Measurements from ENCODE around the gene DCST2.

Gene DCST2

DNA sequence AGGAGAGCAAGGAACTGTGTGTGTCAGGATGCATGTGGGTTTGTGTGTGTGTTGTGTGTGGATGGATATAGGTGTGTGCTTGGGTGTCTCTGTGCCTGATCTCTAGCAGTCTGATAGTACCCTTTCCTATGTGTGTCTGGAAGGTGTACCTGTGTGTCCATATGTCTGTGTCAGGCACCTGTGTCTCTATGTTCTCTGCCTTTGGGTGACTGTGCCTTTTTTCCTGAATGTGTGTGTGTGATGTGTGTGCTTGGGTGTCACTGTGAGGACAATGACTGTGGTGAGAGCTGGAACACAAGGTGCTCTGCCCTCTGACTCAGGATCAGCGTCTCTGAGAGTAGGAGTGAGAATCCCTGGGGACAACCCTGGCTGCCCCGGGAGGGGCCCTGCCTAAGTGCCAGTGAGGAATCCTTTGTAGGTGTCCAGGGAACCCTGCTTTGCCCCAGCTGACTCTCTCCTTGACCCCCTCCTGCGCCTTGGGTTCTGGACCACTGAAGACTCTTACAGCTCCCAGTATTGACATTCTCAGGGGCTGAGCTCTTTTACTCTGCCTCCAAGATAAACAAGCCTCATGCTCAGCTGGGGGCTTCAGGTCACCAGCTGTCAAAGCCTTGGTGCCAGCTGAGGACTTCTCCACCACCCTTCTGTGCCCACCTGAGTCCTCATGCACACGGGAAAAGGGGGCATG is 44.3 kb upstream of the DCST2 start:
- H4K8ac ChIP-seq (ENCODE audit: low read depth, low read length): no peak overlapping the region
- peaks cover 6% of the 10 kb centered on the region for H3K9me3 ChIP-seq (ENCODE audit: insufficient read depth, low read depth, low read length)
- peaks cover 46% of the 10 kb centered on the region for H3K27me3 ChIP-seq (ENCODE audit: insufficient read depth, low read length)
- H3K79me2 ChIP-seq (ENCODE audit: control insufficient read depth, insufficient read depth, low read length, poor library complexity): no peaks in the 10 kb centered on the region
- H4K12ac ChIP-seq (ENCODE audit: low read depth, low read length): no peak overlapping the region
- no peaks in the 10 kb centered on the region for H3K36me3 ChIP-seq (ENCODE audit: control insufficient read depth in 1 of 2, insufficient read depth in 2 of 2, low read length in 2 of 2)
- H3K4me1 ChIP-seq (ENCODE audit: control insufficient read depth in 1 of 2, insufficient read depth in 2 of 2, low read length in 2 of 2): peaks cover 17 to 29% of the 10 kb centered on the region in 2 experiments
- no peak overlapping the region for H2AFZ ChIP-seq (ENCODE audit: insufficient read depth, low read length, poor library complexity)
- no peak overlapping the region for H3K4me3 ChIP-seq (ENCODE audit: low read depth, low read length)
- H3K9ac ChIP-seq (ENCODE audit: low read length): no peak overlapping the region
- H3K4me2 ChIP-seq (ENCODE audit: low read length): no peak overlapping the region
- no peak overlapping the region for H2AK5ac ChIP-seq (ENCODE audit: low read length)
- H4K91ac ChIP-seq (ENCODE audit: low read depth, low read length): no peak overlapping the region
- H2BK5ac ChIP-seq (ENCODE audit: low read depth, low read length, poor library complexity): no peak overlapping the region
- no peak overlapping the region for H3K4ac ChIP-seq (ENCODE audit: low read depth, low read length)
- no peak overlapping the region for H2BK12ac ChIP-seq (ENCODE audit: low read length)
- no peak overlapping the region for H2BK120ac ChIP-seq (ENCODE audit: insufficient read depth, low read length, poor library complexity)
- no peak overlapping the region for H3K23ac ChIP-seq (ENCODE audit: low read length)
- no peak overlapping the region for H3K18ac ChIP-seq (ENCODE audit: low read length)
- WGBS (ENCODE audit: extremely low coverage, insufficient coverage, insufficient read length): no CpG with 5 or more reads among the region's 4 CpGs
- no peak for DNase-seq
- no peaks in the 10 kb centered on the region for H3K79me1 ChIP-seq (ENCODE audit: low read length)
- no peak overlapping the region for H3K14ac ChIP-seq (ENCODE audit: low read length)
- no peak overlapping the region for H3K27ac ChIP-seq (ENCODE audit: low read depth, low read length)

DNA sequence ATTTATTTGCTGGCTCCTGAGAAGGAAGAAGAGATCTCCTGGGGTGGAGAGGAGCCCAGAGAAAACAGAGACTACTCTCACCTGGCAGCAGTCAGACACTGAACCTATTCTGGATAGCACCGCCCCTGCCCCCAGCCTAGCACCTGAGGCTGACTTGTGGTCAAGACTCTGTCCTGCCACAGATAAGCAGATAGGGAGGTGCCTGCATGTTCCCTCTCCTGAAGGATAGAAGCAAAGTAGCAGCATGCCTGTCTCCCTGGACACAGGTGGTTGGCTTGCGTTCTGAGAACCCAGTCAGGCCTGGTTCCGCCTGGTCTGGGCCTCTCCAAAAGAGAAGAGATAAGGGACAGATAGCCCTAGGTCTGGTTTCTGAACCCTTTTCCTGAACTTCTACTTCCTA is 43.8 kb upstream of the DCST2 start:
- no peak overlapping the region for H3K4me2 ChIP-seq (ENCODE audit: low read length)
- H3K9ac ChIP-seq (ENCODE audit: low read length): no peak overlapping the region
- H3K79me1 ChIP-seq (ENCODE audit: low read length): no peaks in the 10 kb centered on the region
- H3K4ac ChIP-seq (ENCODE audit: low read depth, low read length): no peak overlapping the region
- WGBS (ENCODE audit: extremely low coverage, insufficient coverage, insufficient read length): no CpG with 5 or more reads among the region's 3 CpGs
- H4K91ac ChIP-seq (ENCODE audit: low read depth, low read length): no peak overlapping the region
- H4K12ac ChIP-seq (ENCODE audit: low read depth, low read length): no peak overlapping the region
- peaks cover 17 to 29% of the 10 kb centered on the region in 2 experiments for H3K4me1 ChIP-seq (ENCODE audit: control insufficient read depth in 1 of 2, insufficient read depth in 2 of 2, low read length in 2 of 2)
- H2BK5ac ChIP-seq (ENCODE audit: low read depth, low read length, poor library complexity): no peak overlapping the region
- no peak overlapping the region for H3K4me3 ChIP-seq (ENCODE audit: low read depth, low read length)
- no peak overlapping the region for H2AK5ac ChIP-seq (ENCODE audit: low read length)
- peaks cover 41% of the 10 kb centered on the region for H3K27me3 ChIP-seq (ENCODE audit: insufficient read depth, low read length)
- no peak overlapping the region for H3K23ac ChIP-seq (ENCODE audit: low read length)
- no peak overlapping the region for H3K27ac ChIP-seq (ENCODE audit: low read depth, low read length)
- peaks cover 6% of the 10 kb centered on the region for H3K9me3 ChIP-seq (ENCODE audit: insufficient read depth, low read depth, low read length)
- no peak overlapping the region for H2BK12ac ChIP-seq (ENCODE audit: low read length)
- no peaks in the 10 kb centered on the region for H3K79me2 ChIP-seq (ENCODE audit: control insufficient read depth, insufficient read depth, low read length, poor library complexity)
- no peak overlapping the region for H3K18ac ChIP-seq (ENCODE audit: low read length)
- no peak overlapping the region for H4K8ac ChIP-seq (ENCODE audit: low read depth, low read length)
- no peak overlapping the region for H2BK120ac ChIP-seq (ENCODE audit: insufficient read depth, low read length, poor library complexity)
- no peaks in the 10 kb centered on the region for H3K36me3 ChIP-seq (ENCODE audit: control insufficient read depth in 1 of 2, insufficient read depth in 2 of 2, low read length in 2 of 2)
- DNase-seq: peak in 1 of 2 donors; percentile 39
- H2AFZ ChIP-seq (ENCODE audit: insufficient read depth, low read length, poor library complexity): no peak overlapping the region
- no peak overlapping the region for H3K14ac ChIP-seq (ENCODE audit: low read length)

DNA sequence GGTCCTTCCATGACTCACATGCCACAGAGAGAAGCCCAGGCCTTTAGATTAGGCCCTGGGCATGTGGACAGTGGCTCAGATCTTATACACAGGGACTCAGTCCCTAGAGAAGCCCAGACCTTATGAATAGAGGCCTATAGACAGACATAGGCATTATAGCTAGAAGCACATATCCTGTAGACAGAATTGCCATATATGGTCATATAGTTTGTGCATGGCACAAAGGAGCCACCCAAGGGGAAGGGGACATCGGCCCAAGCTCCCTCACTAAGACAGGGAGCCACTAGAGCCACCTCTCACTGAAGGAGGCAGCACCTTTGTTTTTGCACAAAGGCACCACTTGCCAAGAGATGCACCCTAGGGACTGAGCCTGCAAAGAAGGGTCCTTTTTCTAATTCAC is 42.8 kb upstream of the DCST2 start:
- H3K4me1 ChIP-seq (ENCODE audit: control insufficient read depth in 1 of 2, insufficient read depth in 2 of 2, low read length in 2 of 2): peaks cover 11 to 24% of the 10 kb centered on the region in 2 experiments
- H2BK12ac ChIP-seq (ENCODE audit: low read length): no peak overlapping the region
- no peak overlapping the region for H3K9ac ChIP-seq (ENCODE audit: low read length)
- no peak overlapping the region for H3K14ac ChIP-seq (ENCODE audit: low read length)
- H3K79me1 ChIP-seq (ENCODE audit: low read length): no peaks in the 10 kb centered on the region
- H3K9me3 ChIP-seq (ENCODE audit: insufficient read depth, low read depth, low read length): peaks cover 6% of the 10 kb centered on the region
- no peak overlapping the region for H4K91ac ChIP-seq (ENCODE audit: low read depth, low read length)
- no peak overlapping the region for H3K4me2 ChIP-seq (ENCODE audit: low read length)
- H3K27ac ChIP-seq (ENCODE audit: low read depth, low read length): no peak overlapping the region
- H3K27me3 ChIP-seq (ENCODE audit: insufficient read depth, low read length): peaks cover 41% of the 10 kb centered on the region
- no peak overlapping the region for H4K12ac ChIP-seq (ENCODE audit: low read depth, low read length)
- no CpG with 5 or more reads among the region's 1 CpG for WGBS (ENCODE audit: extremely low coverage, insufficient coverage, insufficient read length)
- H2BK5ac ChIP-seq (ENCODE audit: low read depth, low read length, poor library complexity): no peak overlapping the region
- DNase-seq: no peak
- no peak overlapping the region for H3K23ac ChIP-seq (ENCODE audit: low read length)
- no peaks in the 10 kb centered on the region for H3K79me2 ChIP-seq (ENCODE audit: control insufficient read depth, insufficient read depth, low read length, poor library complexity)
- no peak overlapping the region for H3K18ac ChIP-seq (ENCODE audit: low read length)
- no peak overlapping the region for H2BK120ac ChIP-seq (ENCODE audit: insufficient read depth, low read length, poor library complexity)
- H2AK5ac ChIP-seq (ENCODE audit: low read length): no peak overlapping the region
- no peak overlapping the region for H4K8ac ChIP-seq (ENCODE audit: low read depth, low read length)
- no peak overlapping the region for H2AFZ ChIP-seq (ENCODE audit: insufficient read depth, low read length, poor library complexity)
- no peak overlapping the region for H3K4ac ChIP-seq (ENCODE audit: low read depth, low read length)
- no peaks in the 10 kb centered on the region for H3K36me3 ChIP-seq (ENCODE audit: control insufficient read depth in 1 of 2, insufficient read depth in 2 of 2, low read length in 2 of 2)
- no peak overlapping the region for H3K4me3 ChIP-seq (ENCODE audit: low read depth, low read length)

DNA sequence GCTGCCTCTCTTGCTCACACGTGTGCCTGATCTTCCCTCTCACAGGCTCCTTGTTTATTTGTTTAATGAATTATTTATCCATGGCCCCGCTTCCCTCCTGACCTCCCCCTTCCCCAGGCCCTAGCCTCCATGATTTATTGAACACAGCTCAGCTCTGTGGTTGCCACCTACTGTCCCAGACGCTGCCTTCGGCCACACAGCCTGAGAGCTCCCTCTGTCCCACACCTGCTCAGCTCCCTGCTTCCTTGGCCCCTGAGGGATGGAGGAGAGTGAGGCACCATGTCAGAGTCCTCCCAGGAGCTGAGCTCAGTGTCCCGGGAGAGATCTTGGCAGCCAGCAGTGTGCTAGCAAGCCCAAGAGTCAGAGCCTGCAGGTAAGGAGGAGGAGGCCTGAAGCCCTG is 42.0 kb upstream of the DCST2 start:
- Histone ChIP-seq H2BK12ac (ENCODE audit: low read length) (no peak overlapping the region), H3K9me3 (ENCODE audit: insufficient read depth, low read depth, low read length) (peaks cover 4% of the 10 kb centered on the region), H2BK5ac (ENCODE audit: low read depth, low read length, poor library complexity) (no peak overlapping the region), H3K4me1 (ENCODE audit: control insufficient read depth in 1 of 2, insufficient read depth in 2 of 2, low read length in 2 of 2) (peaks cover 11 to 24% of the 10 kb centered on the region in 2 experiments), H2BK120ac (ENCODE audit: insufficient read depth, low read length, poor library complexity) (no peak overlapping the region), H2AK5ac (ENCODE audit: low read length) (no peak overlapping the region), H2AFZ (ENCODE audit: insufficient read depth, low read length, poor library complexity) (no peak overlapping the region), H3K27ac (ENCODE audit: low read depth, low read length) (no peak overlapping the region), H3K4me2 (ENCODE audit: low read length) (no peak overlapping the region), H3K79me2 (ENCODE audit: control insufficient read depth, insufficient read depth, low read length, poor library complexity) (no peaks in the 10 kb centered on the region), H3K4me3 (ENCODE audit: low read depth, low read length) (no peak overlapping the region), H3K79me1 (ENCODE audit: low read length) (no peaks in the 10 kb centered on the region), H3K14ac (ENCODE audit: low read length) (no peak overlapping the region), H3K18ac (ENCODE audit: low read length) (no peak overlapping the region), H4K91ac (ENCODE audit: low read depth, low read length) (no peak overlapping the region), H4K12ac (ENCODE audit: low read depth, low read length) (no peak overlapping the region), H3K36me3 (ENCODE audit: control insufficient read depth in 1 of 2, insufficient read depth in 2 of 2, low read length in 2 of 2) (no peaks in the 10 kb centered on the region), H4K8ac (ENCODE audit: low read depth, low read length) (no peak overlapping the region), H3K9ac (ENCODE audit: low read length) (no peak overlapping the region), H3K4ac (ENCODE audit: low read depth, low read length) (no peak overlapping the region), H3K23ac (ENCODE audit: low read length) (no peak overlapping the region), H3K27me3 (ENCODE audit: insufficient read depth, low read length) (peaks cover 36% of the 10 kb centered on the region)
- WGBS (ENCODE audit: extremely low coverage, insufficient coverage, insufficient read length): no CpG with 5 or more reads among the region's 5 CpGs
- no peak for DNase-seq
